CD4-positive, alpha-beta T cell treated with Interleukin-12 subunit alpha and Interleukin-12 subunit beta, for 1 hour (primary cell): ENCODE data around the gene LRG1.
"Not testable (repeated sequence)": the region's sequence is repeated elsewhere in the genome, so short reads cannot be mapped to it uniquely, and the experiment has no call there.

Experiments
- DNase-seq: peaks from one replicate; pipeline ENCODE4 v3.0.0-alpha.2; 2020

LRG1 gene

GRCh38 chr19:4550018-4550417 lies 10.2 kb upstream of the LRG1 start:
- DNase-seq, result no peak

DNA sequence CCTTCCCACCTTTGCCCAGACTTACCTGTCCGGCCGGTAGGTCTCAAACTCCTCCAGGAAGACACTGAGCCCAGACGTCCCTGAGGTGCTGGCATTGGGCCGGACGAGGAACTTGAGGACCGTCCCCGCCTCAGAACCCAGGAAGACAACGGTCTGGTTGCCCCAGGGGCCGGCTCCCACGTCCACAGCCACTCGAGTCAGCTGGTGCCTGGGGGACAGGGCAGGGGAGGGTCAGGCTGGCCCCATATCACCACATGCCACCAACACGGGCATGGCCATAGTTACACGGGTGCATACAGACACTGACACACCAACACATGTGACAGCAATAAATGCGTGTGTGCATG lies 8.4 kb upstream of the LRG1 start:
- DNase-seq, result no peak

DNA sequence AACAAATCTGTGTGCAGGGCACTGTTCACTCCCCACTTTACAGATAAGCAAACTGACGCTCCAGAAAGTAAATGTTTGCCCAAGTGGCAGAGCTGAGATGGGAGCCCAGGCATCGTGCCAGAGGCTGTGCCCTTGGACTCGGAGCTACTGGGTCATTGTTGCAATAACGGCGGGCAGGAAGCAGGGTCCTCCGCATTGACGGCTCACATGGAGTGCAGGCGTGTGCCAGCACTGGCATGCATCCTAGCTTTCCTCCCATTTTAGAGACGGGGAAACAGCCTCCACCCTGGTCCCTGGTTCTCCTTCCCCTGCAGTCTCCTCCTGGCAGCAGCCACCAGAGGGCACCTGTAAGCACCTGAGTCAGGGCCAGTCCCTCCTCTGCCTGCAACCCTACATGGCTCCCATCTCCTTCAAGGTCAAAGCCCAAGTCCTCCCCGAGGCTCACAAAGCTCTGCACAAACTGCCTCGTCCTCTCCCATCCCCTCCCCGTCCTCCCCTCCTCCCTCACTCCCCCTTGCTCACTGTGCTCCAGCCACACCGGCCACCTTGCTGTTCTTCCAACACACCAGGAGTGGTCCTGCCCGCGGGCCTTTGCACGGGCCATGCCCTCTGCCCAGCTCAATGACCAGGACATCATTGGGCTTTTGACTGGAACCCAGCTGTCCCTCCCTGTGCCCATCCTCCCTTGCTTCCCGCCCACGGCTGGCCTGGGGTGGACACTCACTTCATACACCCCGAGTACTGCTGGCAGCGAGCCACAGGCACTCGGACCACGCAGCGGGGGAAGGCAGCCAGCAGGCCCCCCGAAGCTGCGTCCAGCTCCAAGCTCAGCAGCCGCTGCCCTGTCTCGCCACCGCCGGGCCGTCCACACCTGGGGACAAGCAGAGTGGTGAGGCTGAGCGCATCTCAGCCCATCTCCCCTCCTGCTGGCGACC lies 7.7 kb upstream of the LRG1 start:
- DNase-seq, result no peak

- no peak for DNase-seq
Measured at GRCh38 chr19:4543842-4544647, 4.2 kb upstream of the LRG1 start.

DNA sequence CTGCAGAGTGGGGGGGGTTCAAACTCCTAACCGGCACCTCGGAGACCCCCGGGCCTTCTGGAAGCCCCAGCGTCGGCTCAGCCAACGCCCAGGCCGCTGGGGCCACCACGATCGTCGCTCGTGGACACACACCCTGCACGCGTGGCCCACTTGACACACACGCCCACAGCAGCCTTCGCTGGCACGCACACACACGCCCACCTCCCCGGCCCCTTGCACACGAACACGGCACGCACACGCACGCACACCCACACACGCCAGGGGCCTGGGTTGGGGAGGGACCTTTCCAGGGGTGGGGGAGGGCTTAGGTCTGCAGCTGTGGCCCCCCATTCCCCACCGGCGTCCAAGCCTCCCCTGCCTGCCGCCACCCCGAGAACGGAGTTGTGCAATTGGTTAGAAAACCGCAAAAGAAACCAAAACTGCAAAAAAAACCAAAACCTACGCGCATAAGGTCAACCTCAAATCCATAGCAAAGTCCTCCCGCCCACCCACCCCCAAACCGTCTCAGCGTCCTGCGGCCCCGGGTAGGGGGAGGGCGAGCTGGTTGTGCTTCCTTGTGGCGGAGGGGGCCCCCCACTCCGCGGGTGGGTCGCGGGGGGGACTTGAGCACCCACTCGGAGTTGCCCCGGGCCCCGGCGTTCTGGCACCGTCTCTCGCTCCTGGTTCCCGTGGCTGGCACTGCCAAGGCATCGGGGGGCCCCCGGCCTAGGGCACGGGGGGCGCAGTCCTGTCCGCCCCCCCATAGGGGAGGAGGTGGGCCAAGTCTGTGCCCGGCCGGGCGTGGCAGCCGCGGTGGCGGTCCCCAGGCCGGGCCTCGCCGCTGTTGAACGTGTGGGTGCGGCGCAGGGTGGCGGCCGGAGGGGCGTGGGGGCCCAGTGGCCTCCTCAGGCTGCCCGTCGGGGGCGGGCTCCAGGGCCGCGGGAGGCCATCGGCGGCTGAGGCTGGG lies 3.3 kb upstream of the LRG1 start:
- no peak for DNase-seq

DNA sequence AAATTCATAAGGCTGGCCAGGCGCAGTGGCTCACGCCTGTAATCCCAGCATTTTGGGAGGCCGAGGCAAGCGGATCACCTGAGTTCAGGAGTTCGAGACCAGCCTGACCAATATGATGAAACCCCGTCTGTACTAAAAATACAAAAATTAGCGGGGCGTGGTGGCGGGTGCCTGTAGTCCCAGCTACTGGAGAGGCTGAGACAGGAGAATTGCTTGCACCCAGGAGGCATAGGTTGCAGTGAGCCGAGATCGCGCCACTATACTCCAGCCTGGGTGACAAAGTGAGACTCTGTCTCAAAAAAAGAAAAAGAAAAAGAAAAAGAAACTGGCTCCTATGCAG lies 1.9 kb upstream of the LRG1 start:
- DNase-seq, result not testable (repeated sequence)

- no peak for DNase-seq
Measured at GRCh38 chr19:4541114-4541805, 1.4 kb upstream of the LRG1 start.

- DNase-seq, result no peak
Measured at GRCh38 chr19:4539169-4539692, 605 bp downstream of the LRG1 start.

- no peak for DNase-seq
Measured at GRCh38 chr19:4538601-4538954, 1.3 kb downstream of the LRG1 start.

DNA sequence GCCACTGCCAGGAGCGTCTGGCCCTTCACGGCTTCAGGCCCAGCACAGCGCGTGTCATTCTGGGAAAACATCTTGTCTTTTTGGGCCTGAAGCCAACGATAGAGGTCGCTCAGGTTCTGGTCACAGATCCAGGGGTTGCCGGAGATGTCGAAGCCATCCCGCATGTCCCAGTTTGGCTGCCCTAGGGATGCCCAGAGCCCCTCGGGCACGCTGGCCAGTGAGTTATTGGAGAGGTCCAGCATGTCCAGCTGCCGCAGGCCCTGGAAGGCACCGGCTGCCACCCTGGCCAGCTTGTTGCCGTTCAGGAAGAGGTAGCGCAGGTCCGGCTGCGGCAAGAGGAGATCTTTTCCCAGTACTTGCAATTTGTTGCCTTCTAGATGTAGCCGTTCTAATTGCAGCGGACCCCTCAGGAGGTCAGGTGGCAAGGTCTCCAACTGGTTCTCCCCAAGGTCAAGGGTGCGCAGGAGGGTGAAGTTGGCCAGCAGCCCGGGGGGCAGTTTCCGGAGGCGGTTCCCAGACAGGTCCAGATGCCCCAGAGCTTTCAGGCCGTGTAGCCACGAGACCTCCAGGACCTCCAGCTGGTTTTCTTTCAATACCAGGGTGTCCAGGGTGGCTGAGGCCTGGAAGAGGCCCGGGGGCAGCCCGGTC lies 1.8 kb downstream of the LRG1 start:
- no peak for DNase-seq

DNA sequence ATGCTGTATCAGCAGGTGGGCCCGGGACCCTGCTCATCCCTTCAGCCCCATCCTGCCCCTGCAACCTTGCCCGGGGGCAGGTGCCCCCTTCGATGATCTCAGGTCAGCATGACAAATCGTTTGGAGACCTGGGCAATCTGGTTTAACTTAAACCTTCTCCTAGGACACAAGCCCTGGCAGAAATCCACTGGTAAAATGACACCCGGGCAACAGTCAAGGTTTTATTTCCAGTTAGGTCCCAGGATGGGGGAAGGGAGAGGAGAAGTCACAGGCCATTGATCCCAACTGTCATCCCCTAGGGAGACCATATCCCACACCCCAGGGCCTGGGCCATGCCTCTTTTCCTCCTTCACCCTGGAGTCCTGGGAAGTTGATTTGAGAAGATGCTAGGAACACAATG lies 3.0 kb downstream of the LRG1 start:
- no peak for DNase-seq

- peak; percentile 50 for DNase-seq
Measured at GRCh38 chr19:4534836-4535658, 4.8 kb downstream of the LRG1 start, which contains the start of gene PLIN5. Gene PLIN5, minus strand, starts transcription at chr19:4535224. Its CDS starts 1,150 bp downstream, at chr19:4534074.

- no peak for DNase-seq
Measured at GRCh38 chr19:4533835-4534424, 5.9 kb downstream of the LRG1 start.

- DNase-seq, result no peak
Measured at GRCh38 chr19:4533334-4533733, 6.5 kb downstream of the LRG1 start.

- no peak for DNase-seq
Measured at GRCh38 chr19:4531562-4532165, 8.2 kb downstream of the LRG1 start.

DNA sequence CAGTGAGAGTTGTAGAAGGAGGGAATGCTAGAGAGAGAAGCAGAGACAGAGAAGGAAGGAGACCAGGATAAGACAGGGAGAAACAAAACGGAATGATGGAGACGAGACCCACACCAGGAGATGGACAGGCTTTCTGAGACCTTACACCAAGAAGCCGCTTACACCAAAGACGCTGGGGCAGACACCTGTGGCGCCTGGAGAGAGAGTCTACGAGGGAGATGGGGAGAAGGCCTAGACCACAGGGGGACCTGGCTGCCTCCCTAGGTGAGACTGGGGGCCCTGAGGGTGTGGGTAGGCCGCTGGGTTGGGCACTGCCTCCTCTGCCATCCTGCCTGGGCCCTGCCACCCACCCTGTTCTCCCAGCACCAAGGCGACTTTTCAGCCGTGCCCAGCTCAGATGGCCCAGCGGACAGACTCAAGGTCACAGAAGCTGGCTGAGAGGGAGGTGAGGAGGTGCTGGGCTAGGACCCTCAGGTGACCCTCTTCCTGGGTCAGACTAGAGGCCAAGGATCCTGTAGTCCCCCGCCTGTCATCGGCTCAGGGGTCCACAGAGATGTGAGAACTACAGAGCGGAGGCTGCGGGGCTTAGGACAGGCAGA lies 9.8 kb downstream of the LRG1 start:
- DNase-seq, result no peak

DNA sequence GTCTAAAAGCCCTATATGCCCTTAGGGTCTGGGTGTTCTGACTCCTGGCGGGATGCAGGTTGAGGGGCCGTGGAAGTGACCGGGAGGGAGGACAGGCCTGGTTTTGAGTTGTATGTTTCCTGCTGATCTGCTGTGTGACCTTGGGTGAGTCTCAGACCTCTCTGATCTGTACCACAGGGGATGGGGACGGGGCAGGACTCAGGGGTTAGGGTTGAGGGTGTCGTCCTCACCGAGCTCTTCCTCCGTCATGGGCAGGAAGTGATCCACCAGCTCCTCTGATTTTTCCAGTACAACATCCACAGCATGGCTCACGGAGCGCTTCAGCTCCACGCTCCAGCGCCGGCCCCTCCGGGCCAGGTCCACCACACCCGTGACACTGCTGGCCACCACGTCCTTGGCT lies 11.0 kb downstream of the LRG1 start:
- DNase-seq, result no peak

- DNase-seq, result not testable (repeated sequence)
Measured at GRCh38 chr19:4527377-4527776, 12.5 kb downstream of the LRG1 start.

- no peak for DNase-seq
Measured at GRCh38 chr19:4525563-4526002, 14.3 kb downstream of the LRG1 start.
